ENCODE results near the gene CALN1. TPM values are rescaled to one million over a fixed set of nuclear protein-coding genes. Genes with fewer than 3 reads are reported as not detected.

CALN1 gene
- total and polyA plus RNA-seq, 2 experiments from 2014 or later, result 7.6 to 14.5 TPM

GRCh38 chr7:71772779-71773178 lies 639.4 kb downstream of the CALN1 start:
- Mint-ChIP-seq H3K27ac (no peak overlapping the region), H3K27me3 (ENCODE audit: insufficient read depth, low read depth, poor library complexity) (peaks cover 3% of the 10 kb centered on the region), H3K36me3 (ENCODE audit: low read depth) (no peaks in the 10 kb centered on the region), H3K9me3 (no peaks in the 10 kb centered on the region; the same call in 2 of the 3 replicates), H3K4me3 (no peak overlapping the region), H3K4me1 (no peaks in the 10 kb centered on the region)
- Histone ChIP-seq H3K4me3 (no peak overlapping the region), H3K36me3 (ENCODE audit: insufficient read depth) (no peaks in the 10 kb centered on the region), H3F3A (replicated peaks; ENCODE audit: low read depth) (no peaks in the 10 kb centered on the region), H3K79me2 (replicated peaks; ENCODE audit: insufficient read depth) (no peaks in the 10 kb centered on the region), H3K4me2 (no peak overlapping the region), H3K27me3 (ENCODE audit: insufficient read depth) (no peaks in the 10 kb centered on the region), H4K20me1 (replicated peaks; ENCODE audit: insufficient read depth) (no peaks in the 10 kb centered on the region), H3K4me1 (ENCODE audit: insufficient read depth) (no peaks in the 10 kb centered on the region), H3K9me2 (ENCODE audit: insufficient read depth) (no peaks in the 10 kb centered on the region), H2AFZ (no peak overlapping the region), H3K27ac (ENCODE audit: low read depth) (no peak overlapping the region)
- ATAC-seq (no peak), DNase-seq (ENCODE audit: low spot score) (no peak)
- TF ChIP-seq NANOG (IDR thresholded peaks at IDR 0.05; ENCODE audit: borderline replicate concordance) (no peak), EZH2 (IDR thresholded peaks at IDR 0.05; ENCODE audit: low read depth, unreplicated experiment) (no peak), STAT1 (IDR thresholded peaks at IDR 0.05; ENCODE audit: unreplicated experiment) (no peak), ZNF331 (CRISPR knock-in tag; IDR thresholded peaks at IDR 0.05; ENCODE audit: low read depth) (no peak)

GRCh38 chr7:71770269-71770907 lies 641.8 kb downstream of the CALN1 start:
- no peak for TF ChIP-seq CTCF (conservative IDR thresholded peaks at IDR 0.05; ENCODE audit: low read depth in 2 of 2)
- no peak for TF ChIP-seq ZNF331 (CRISPR knock-in tag; IDR thresholded peaks at IDR 0.05; ENCODE audit: low read depth)
- no peak for ATAC-seq
- Histone ChIP-seq H3K4me2 (no peak overlapping the region), H3K79me2 (replicated peaks; ENCODE audit: insufficient read depth) (no peaks in the 10 kb centered on the region), H3K4me1 (ENCODE audit: insufficient read depth) (no peaks in the 10 kb centered on the region), H3K4me3 (no peak overlapping the region), H3K9me2 (ENCODE audit: insufficient read depth) (no peaks in the 10 kb centered on the region), H3K27ac (ENCODE audit: low read depth) (no peak overlapping the region), H3F3A (replicated peaks; ENCODE audit: low read depth) (no peaks in the 10 kb centered on the region), H3K36me3 (ENCODE audit: insufficient read depth) (no peaks in the 10 kb centered on the region), H3K27me3 (ENCODE audit: insufficient read depth) (no peaks in the 10 kb centered on the region), H4K20me1 (replicated peaks; ENCODE audit: insufficient read depth) (no peaks in the 10 kb centered on the region), H2AFZ (no peak overlapping the region)
- no peaks in the 10 kb centered on the region for H3K4me1 Mint-ChIP-seq
- no peaks in the 10 kb centered on the region for H3K36me3 Mint-ChIP-seq (ENCODE audit: low read depth)
- no peak overlapping the region for H3K27ac Mint-ChIP-seq
- peaks cover 7% of the 10 kb centered on the region; the same call in 2 of the 3 replicates for H3K9me3 Mint-ChIP-seq
- H3K27me3 Mint-ChIP-seq (ENCODE audit: insufficient read depth, low read depth, poor library complexity), result peaks cover 3% of the 10 kb centered on the region
- H3K4me3 Mint-ChIP-seq, result no peak overlapping the region
- DNase-seq (ENCODE audit: low spot score), result no peak

GRCh38 chr7:71769326-71769725 lies 642.8 kb downstream of the CALN1 start:
- DNase-seq (ENCODE audit: low spot score) (no peak), ATAC-seq (no peak)
- H3K4me1 Mint-ChIP-seq, result no peaks in the 10 kb centered on the region
- Histone ChIP-seq H3K27ac (ENCODE audit: low read depth) (no peak overlapping the region), H3F3A (replicated peaks; ENCODE audit: low read depth) (no peaks in the 10 kb centered on the region), H3K4me2 (no peak overlapping the region), H2AFZ (no peak overlapping the region), H3K79me2 (replicated peaks; ENCODE audit: insufficient read depth) (no peaks in the 10 kb centered on the region), H3K4me3 (no peak overlapping the region), H3K27me3 (ENCODE audit: insufficient read depth) (no peaks in the 10 kb centered on the region), H3K4me1 (ENCODE audit: insufficient read depth) (no peaks in the 10 kb centered on the region), H4K20me1 (replicated peaks; ENCODE audit: insufficient read depth) (no peaks in the 10 kb centered on the region), H3K9me2 (ENCODE audit: insufficient read depth) (no peaks in the 10 kb centered on the region), H3K36me3 (ENCODE audit: insufficient read depth) (no peaks in the 10 kb centered on the region)
- H3K4me3 Mint-ChIP-seq, result no peak overlapping the region
- H3K9me3 Mint-ChIP-seq, result peaks cover 7% of the 10 kb centered on the region; the same call in 2 of the 3 replicates
- no peaks in the 10 kb centered on the region for H3K36me3 Mint-ChIP-seq (ENCODE audit: low read depth)
- H3K27ac Mint-ChIP-seq, result no peak overlapping the region
- peaks cover 3% of the 10 kb centered on the region for H3K27me3 Mint-ChIP-seq (ENCODE audit: insufficient read depth, low read depth, poor library complexity)
- TF ChIP-seq EZH2 (IDR thresholded peaks at IDR 0.05; ENCODE audit: low read depth, unreplicated experiment) (no peak), EZH2phosphoT487 (IDR thresholded peaks at IDR 0.05; ENCODE audit: unreplicated experiment) (no peak), ZNF462 (CRISPR knock-in tag; IDR thresholded peaks at IDR 0.05) (no peak)

Measured in GM23338 (cell line).